GM10266 (cell line): ENCODE measurements around the gene DLX6.

Experiments
- DNase-seq: peaks from one replicate; pipeline ENCODE4 v3.0.0; 2012; ENCODE audit errors: extremely low spot score
- TF ChIP-seq, protein P1 (sequence below): IDR thresholded peaks from 2 replicates; pipeline ENCODE4 v1.5.1; 2012; ENCODE audit warnings: mild to moderate bottlenecking, low read depth; ENCODE audit not compliant: control insufficient read depth, insufficient read depth; ENCODE audit errors: missing control alignments

DLX6 gene

GRCh38 chr7:96977445-96977844 is 27.9 kb upstream of the DLX6 start:
- TF ChIP-seq, protein P1, sequence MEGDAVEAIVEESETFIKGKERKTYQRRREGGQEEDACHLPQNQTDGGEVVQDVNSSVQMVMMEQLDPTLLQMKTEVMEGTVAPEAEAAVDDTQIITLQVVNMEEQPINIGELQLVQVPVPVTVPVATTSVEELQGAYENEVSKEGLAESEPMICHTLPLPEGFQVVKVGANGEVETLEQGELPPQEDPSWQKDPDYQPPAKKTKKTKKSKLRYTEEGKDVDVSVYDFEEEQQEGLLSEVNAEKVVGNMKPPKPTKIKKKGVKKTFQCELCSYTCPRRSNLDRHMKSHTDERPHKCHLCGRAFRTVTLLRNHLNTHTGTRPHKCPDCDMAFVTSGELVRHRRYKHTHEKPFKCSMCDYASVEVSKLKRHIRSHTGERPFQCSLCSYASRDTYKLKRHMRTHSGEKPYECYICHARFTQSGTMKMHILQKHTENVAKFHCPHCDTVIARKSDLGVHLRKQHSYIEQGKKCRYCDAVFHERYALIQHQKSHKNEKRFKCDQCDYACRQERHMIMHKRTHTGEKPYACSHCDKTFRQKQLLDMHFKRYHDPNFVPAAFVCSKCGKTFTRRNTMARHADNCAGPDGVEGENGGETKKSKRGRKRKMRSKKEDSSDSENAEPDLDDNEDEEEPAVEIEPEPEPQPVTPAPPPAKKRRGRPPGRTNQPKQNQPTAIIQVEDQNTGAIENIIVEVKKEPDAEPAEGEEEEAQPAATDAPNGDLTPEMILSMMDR = no peak
- DNase-seq = no peak

- no peak for DNase-seq
- TF ChIP-seq, protein P1 = no peak
These were observed 25.6 kb upstream of the DLX6 start for GRCh38 chr7:96979551-96980276.

DNA sequence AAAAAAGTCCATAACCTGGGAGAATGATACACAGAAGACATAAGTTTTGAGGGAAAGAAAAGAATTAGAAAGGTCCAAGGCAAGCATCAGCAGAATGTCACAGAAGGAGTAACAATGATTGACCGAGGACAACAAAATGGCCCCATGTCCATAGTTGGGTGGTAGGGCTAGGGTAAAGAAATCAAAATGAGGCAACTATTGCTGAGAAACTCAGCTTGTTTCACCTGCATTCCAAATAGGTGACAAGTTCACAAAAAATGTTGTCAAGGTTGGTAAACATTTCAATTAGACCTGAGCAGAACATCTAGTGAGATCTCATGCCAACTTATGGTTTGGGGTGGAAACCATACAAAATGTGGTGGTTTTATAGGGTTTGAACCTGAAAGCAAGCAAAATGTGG is 22.8 kb upstream of the DLX6 start:
- no peak for DNase-seq
- TF ChIP-seq, protein P1 = no peak

DNA sequence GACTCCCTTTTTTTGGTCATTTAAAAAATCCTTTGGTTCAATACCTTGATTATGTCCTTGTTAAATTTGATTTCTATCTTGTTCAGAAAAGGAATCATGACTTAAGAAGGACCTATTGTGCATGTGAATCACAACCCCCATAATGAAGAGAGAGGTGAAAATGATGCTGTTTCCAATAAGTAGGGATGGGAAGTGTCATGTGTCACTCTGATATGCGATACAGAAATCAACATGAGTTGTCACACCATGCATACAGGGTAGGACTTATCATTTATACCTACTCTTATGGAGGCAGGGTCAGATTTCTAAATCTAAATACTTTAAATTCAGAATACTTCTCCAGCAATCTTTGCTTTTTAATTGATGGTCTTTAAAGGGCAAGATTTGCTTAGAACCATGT is 19.4 kb upstream of the DLX6 start:
- no peak for DNase-seq
- TF ChIP-seq, protein P1 = no peak

DNA sequence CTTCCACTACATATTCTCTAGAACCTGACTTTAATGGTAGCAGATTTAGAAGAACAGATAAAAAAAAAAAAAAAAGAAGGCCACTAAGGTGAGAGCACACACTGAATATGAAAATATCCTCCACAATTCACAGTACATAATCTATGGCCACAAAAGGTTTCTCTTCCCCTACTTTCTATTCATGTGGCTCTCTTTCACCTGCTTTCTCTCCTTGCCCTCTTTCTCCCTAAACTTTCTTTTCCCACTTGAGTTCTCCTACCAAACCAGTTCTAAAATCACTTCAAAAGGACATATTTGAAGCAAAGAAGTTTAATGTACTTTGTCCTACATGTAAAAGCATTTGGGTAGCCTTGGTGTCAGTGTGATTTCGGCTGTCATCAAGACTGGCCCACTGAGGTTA is 18.5 kb upstream of the DLX6 start:
- TF ChIP-seq, protein P1 = no peak

DNA sequence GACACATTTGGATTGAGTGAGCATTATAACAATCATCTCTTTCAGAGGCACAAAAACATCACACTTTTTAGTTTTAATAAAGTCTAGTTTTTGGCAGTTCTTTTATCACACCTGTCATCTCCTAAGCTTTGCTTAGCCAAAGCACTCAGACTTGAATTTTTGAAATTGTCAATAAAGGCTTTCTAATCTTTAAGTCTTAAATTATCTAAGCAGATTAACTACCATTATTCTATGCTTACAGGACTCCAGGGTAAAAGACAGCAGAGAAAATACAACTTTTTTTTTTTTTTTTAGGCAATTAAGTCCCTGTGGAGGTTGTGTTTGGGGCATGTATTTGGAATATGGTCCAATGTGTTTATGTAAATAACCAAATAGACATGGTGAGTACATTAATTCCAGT is 17.6 kb upstream of the DLX6 start:
- TF ChIP-seq, protein P1 = no peak
- no peak for DNase-seq

More for the DNA sequence above, 18.5 kb upstream of the DLX6 start:
- no peak for DNase-seq

DNA sequence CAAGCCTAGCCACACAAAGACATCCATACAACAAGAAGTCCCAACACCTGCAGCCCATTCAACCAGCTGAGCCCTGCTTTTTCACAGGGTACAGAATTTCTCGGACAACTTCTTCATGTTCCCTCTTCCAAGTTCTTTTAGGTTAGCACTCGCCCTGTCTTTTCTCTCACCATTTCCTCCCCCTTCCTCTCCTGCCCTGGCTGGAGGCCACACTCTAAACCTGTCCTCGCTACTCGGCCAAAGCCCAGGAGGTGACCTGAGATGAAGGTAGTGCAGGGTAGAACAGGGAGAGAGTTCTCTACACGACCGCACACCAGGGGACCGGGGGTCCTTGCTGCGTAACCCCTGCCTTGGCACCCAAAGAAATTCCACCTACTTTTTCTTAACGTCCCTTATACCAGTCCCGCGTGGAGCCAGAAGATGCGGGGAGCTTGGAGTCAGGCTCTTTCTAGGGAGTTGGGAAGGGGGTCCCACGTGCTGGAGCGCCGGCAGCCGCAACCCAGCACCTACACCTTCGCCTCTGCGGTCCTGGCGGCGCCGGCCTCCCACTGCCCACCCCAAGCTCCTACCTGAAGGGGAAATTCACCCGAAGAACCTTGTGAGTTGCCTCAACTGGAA is 16.0 kb upstream of the DLX6 start:
- no peak for DNase-seq
- TF ChIP-seq, protein P1 = no peak
